ENCODE results near the gene FNBP1. TPM values are rescaled to one million over a fixed set of nuclear protein-coding genes. Genes with fewer than 3 reads are reported as not detected.
A peak's percentile ranks its signal among the peaks of the same experiment; 100 is the strongest.

The FNBP1 gene
- total and polyA plus RNA-seq, 5 experiments from 2014 or later, result 130 to 164 (median 143) TPM

GRCh38 chr9:129866394-129867135, 176.4 kb downstream of the FNBP1 start:
- DNase-seq, result peak in 8 of 10 donors; percentile 62 to 84 (median 73)
- no peaks in the 10 kb centered on the region for H3K27me3 Mint-ChIP-seq
- H3K36me3 Mint-ChIP-seq, result peaks cover 0 to 38% (median 20%) of the 10 kb centered on the region in 3 donors
- POLR2A ChIA-PET, result interaction anchor here (0.9 to 11.9 kb wide), 7 partner anchors 13 to 176 kb away, joined by 3 to 253 read pairs (median 7); partner anchors contain the start of genes C9orf78, FNBP1 and USP20
- H3K27ac Mint-ChIP-seq, result peak overlapping the region; percentile 86 to 97 (median 92)
- ATAC-seq, result peak; percentile 51 to 52
- peaks cover 34 to 91% (median 87%) of the 10 kb centered on the region in 4 donors for H3K4me1 Mint-ChIP-seq
- H3K9me3 Mint-ChIP-seq, result no peaks in the 10 kb centered on the region
- peak overlapping the region; percentile 51 to 85 (median 74) for H3K4me3 Mint-ChIP-seq

GRCh38 chr9:129865668-129866320, 177.2 kb downstream of the FNBP1 start:
- ATAC-seq (no peak), DNase-seq (no peak)
- Mint-ChIP-seq H3K27ac (peak overlapping the region; percentile 86 to 97 (median 92)), H3K36me3 (peaks cover 0 to 41% (median 18%) of the 10 kb centered on the region in 3 donors), H3K27me3 (no peaks in the 10 kb centered on the region), H3K9me3 (no peaks in the 10 kb centered on the region), H3K4me1 (peaks cover 32 to 91% (median 87%) of the 10 kb centered on the region in 4 donors), H3K4me3 (peak overlapping the region; percentile 51 to 85 (median 74))
- POLR2A ChIA-PET, result interaction anchor here (0.9 to 11.9 kb wide), 8 partner anchors 12 to 176 kb away, joined by 3 to 253 read pairs (median 6); partner anchors contain the start of genes C9orf78, FNBP1 and USP20

GRCh38 chr9:129864991-129865647, 177.9 kb downstream of the FNBP1 start:
- DNase-seq (no peak), ATAC-seq (no peak)
- POLR2A ChIA-PET, result interaction anchor here (0.6 to 11.9 kb wide), 7 partner anchors 11 to 167 kb away, joined by 3 to 253 read pairs (median 4); partner anchors contain the start of genes C9orf78 and USP20
- Mint-ChIP-seq H3K36me3 (peaks cover 0 to 43% (median 18%) of the 10 kb centered on the region in 3 donors), H3K9me3 (no peaks in the 10 kb centered on the region), H3K4me3 (peak overlapping the region in 9 of 10 donors; percentile 15 to 77 (median 48)), H3K27ac (peak overlapping the region; percentile 63 to 92 (median 85)), H3K27me3 (no peaks in the 10 kb centered on the region), H3K4me1 (peaks cover 32 to 85% (median 82%) of the 10 kb centered on the region in 4 donors)

- Mint-ChIP-seq H3K4me1 (peaks cover 27 to 77% (median 64%) of the 10 kb centered on the region in 4 donors), H3K27ac (peak overlapping the region; percentile 86 to 96 (median 90)), H3K4me3 (peak overlapping the region; percentile 24 to 82 (median 65)), H3K27me3 (no peaks in the 10 kb centered on the region), H3K36me3 (peaks cover 0 to 51% (median 19%) of the 10 kb centered on the region in 3 donors), H3K9me3 (no peaks in the 10 kb centered on the region)
- peak; percentile 58 to 62 for ATAC-seq
- peak in 9 of 10 donors; percentile 51 to 81 (median 58) for DNase-seq
- POLR2A ChIA-PET, result interaction anchor here (0.6 to 11.9 kb wide), 10 partner anchors 8 to 179 kb away, joined by 3 to 253 read pairs (median 4); partner anchors contain the start of genes C9orf78 and USP20
Observed at GRCh38 chr9:129863059-129863690, 179.8 kb downstream of the FNBP1 start.

GRCh38 chr9:129861447-129861827, 181.6 kb downstream of the FNBP1 start:
- H3K4me3 Mint-ChIP-seq, result peak overlapping the region in 6 of 10 donors; percentile 26 to 59 (median 36)
- peaks cover 0 to 64% (median 26%) of the 10 kb centered on the region in 3 donors for H3K36me3 Mint-ChIP-seq
- no peak for ATAC-seq
- peak overlapping the region in 8 of 10 donors; percentile 53 to 87 (median 80) for H3K27ac Mint-ChIP-seq
- H3K27me3 Mint-ChIP-seq, result no peaks in the 10 kb centered on the region
- POLR2A ChIA-PET, result interaction anchor here (1.1 to 11.9 kb wide), 4 partner anchors 13 to 45 kb away, joined by 3 to 253 read pairs (median 3); no protein-coding TSS in a partner anchor
- peaks cover 20 to 73% (median 50%) of the 10 kb centered on the region in 4 donors for H3K4me1 Mint-ChIP-seq
- no peak for DNase-seq
- H3K9me3 Mint-ChIP-seq, result no peaks in the 10 kb centered on the region

GRCh38 chr9:129860653-129861446, 182.1 kb downstream of the FNBP1 start:
- H3K27ac Mint-ChIP-seq, result peak overlapping the region in 9 of 10 donors; percentile 19 to 87 (median 69)
- H3K27me3 Mint-ChIP-seq, result no peaks in the 10 kb centered on the region
- no peak overlapping the region for H3K4me3 Mint-ChIP-seq
- POLR2A ChIA-PET, result interaction anchor here (0.6 to 11.9 kb wide), 5 partner anchors 12 to 232 kb away, joined by 3 to 253 read pairs (median 3); no protein-coding TSS in a partner anchor
- H3K9me3 Mint-ChIP-seq, result no peaks in the 10 kb centered on the region
- H3K36me3 Mint-ChIP-seq, result peaks cover 0 to 68% (median 27%) of the 10 kb centered on the region in 3 donors
- no peak for DNase-seq
- peaks cover 20 to 73% (median 48%) of the 10 kb centered on the region in 4 donors for H3K4me1 Mint-ChIP-seq
- ATAC-seq, result no peak

GRCh38 chr9:129858167-129858962, 184.6 kb downstream of the FNBP1 start:
- no peak overlapping the region for H3K4me3 Mint-ChIP-seq
- H3K36me3 Mint-ChIP-seq, result peaks cover 3 to 69% (median 34%) of the 10 kb centered on the region in 3 donors
- DNase-seq, result no peak
- no peak for ATAC-seq
- H3K27ac Mint-ChIP-seq, result peak overlapping the region in 7 of 10 donors; percentile 32 to 85 (median 73)
- H3K9me3 Mint-ChIP-seq, result no peaks in the 10 kb centered on the region
- H3K4me1 Mint-ChIP-seq, result peaks cover 23 to 76% (median 54%) of the 10 kb centered on the region in 4 donors
- POLR2A ChIA-PET, result interaction anchor here (1.2 kb wide), 1 partner anchor 22 kb away, joined by 6 read pairs; the partner anchor contains the start of gene USP20
- H3K27me3 Mint-ChIP-seq, result no peaks in the 10 kb centered on the region

- ATAC-seq (no peak), DNase-seq (no peak)
- POLR2A ChIA-PET, result no interaction called here
- Mint-ChIP-seq H3K36me3 (peaks cover 3 to 74% (median 39%) of the 10 kb centered on the region in 3 donors), H3K27ac (peak overlapping the region in 6 of 10 donors; percentile 4 to 85 (median 23)), H3K4me1 (peaks cover 22 to 77% (median 51%) of the 10 kb centered on the region in 4 donors), H3K9me3 (no peaks in the 10 kb centered on the region), H3K27me3 (no peaks in the 10 kb centered on the region), H3K4me3 (no peak overlapping the region)
Observed at GRCh38 chr9:129857207-129857606, 185.8 kb downstream of the FNBP1 start.

- peak in 6 of 10 donors; percentile 38 to 56 (median 51) for DNase-seq
- H3K9me3 Mint-ChIP-seq, result no peaks in the 10 kb centered on the region
- H3K4me3 Mint-ChIP-seq, result peak overlapping the region; percentile 36 to 77 (median 72)
- H3K27ac Mint-ChIP-seq, result peak overlapping the region; percentile 9 to 83 (median 72)
- peak; percentile 85 to 90 for ATAC-seq
- POLR2A ChIA-PET, result interaction anchor here (0.7 to 3.5 kb wide), 7 partner anchors 8 to 31 kb away, joined by 3 to 10 read pairs (median 4); partner anchors contain the start of gene TOR1A
- peaks cover 25 to 86% (median 48%) of the 10 kb centered on the region in 4 donors for H3K4me1 Mint-ChIP-seq
- peaks cover 3 to 78% (median 49%) of the 10 kb centered on the region in 3 donors for H3K36me3 Mint-ChIP-seq
- H3K27me3 Mint-ChIP-seq, result no peaks in the 10 kb centered on the region
Observed at GRCh38 chr9:129854588-129855110, 188.3 kb downstream of the FNBP1 start.

GRCh38 chr9:129853614-129854013, 189.4 kb downstream of the FNBP1 start:
- H3K9me3 Mint-ChIP-seq, result no peaks in the 10 kb centered on the region
- ATAC-seq, result no peak
- H3K27ac Mint-ChIP-seq, result peak overlapping the region in 8 of 10 donors; percentile 9 to 80 (median 63)
- no peaks in the 10 kb centered on the region for H3K27me3 Mint-ChIP-seq
- peak overlapping the region in 7 of 10 donors; percentile 18 to 75 (median 44) for H3K4me3 Mint-ChIP-seq
- peaks cover 25 to 92% (median 48%) of the 10 kb centered on the region in 4 donors for H3K4me1 Mint-ChIP-seq
- peaks cover 3 to 76% (median 49%) of the 10 kb centered on the region in 3 donors for H3K36me3 Mint-ChIP-seq
- DNase-seq, result no peak
- POLR2A ChIA-PET, result interaction anchor here (0.6 to 3.5 kb wide), 5 partner anchors 9 to 708 kb away, joined by 3 to 10 read pairs (median 4); no protein-coding TSS in a partner anchor

Measured in naive thymus-derived CD8-positive, alpha-beta T cell (primary cell).